HG03066 (cell line): ENCODE results near the gene FAM72A.
"Not testable (repeated sequence)": the region's sequence is repeated elsewhere in the genome, so short reads cannot be mapped to it uniquely, and the experiment has no call there.

Experiments
- ATAC-seq: cut with Tn5 transposase; IDR thresholded peaks from one replicate; pipeline ENCODE4 v1.9.1; 2021; ENCODE audit warnings: low read depth; ENCODE audit not compliant: unreplicated experiment

FAM72A gene

GRCh38 chr1:206202789-206203363 lies at the start of gene FAM72A:
Gene FAM72A (minus strand): TSS chr1:206202839. CDS start chr1:206202025, 814 bp downstream.
- ATAC-seq, result peak; percentile 87

GRCh38 chr1:206250953-206251681 lies 48.5 kb upstream of the FAM72A start:
- ATAC-seq, result not testable (repeated sequence)

DNA sequence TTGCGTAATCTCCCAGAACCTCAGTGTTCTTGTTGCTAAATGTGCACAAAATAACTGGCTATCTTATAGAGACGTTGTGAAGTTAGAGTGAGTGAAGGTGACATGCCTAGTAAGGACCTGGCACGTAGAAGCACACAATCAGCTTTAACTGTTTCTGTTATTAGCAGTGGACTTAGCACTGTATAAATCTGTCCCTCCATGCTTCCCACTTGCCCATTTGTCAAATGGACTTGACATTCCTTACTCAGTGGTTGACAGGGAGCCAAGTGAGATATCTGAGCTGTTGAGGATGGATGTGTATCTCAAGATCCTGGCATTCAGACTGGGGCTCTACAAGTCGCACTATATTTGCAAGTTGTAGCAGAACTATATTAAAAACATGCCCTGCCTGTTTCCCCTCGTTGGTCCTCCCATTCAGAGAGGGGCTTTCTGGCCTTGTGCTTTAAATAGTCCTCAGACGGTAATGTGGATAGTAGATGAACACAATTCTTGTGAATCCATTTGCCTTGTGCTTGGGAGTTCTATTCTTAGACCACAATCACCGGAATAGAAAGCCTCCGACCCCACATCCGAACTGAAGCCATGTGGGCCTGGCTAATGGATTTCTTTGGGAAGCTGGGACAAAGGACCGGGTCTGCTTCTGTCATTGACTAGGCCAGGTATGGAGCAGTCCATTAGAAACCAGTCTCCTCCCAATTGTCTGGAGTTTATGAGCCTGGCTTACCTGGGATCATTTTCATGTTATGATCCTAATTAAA lies 43.7 kb upstream of the FAM72A start:
- ATAC-seq, result not testable (repeated sequence)

GRCh38 chr1:206245479-206245878 lies 42.8 kb upstream of the FAM72A start:
- not testable (repeated sequence) for ATAC-seq

DNA sequence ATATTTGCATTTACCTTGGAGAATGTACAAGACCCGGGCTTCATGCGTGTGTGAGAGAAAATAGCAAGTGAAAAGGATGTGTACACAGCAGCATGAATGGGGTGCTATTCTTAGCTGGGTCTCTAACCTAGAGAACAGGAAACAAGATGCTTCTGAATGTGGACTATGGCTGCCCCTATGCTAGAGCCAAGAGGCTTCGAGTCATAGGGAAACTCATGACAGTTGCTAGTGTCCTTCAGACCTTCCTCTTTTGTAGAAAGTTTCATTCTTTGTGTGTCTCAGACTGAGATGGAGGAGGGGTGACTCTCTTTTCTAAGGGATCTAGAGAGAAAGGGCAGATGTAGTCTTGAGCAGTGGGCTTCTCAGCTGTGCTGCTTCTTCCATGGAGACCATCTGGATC lies 40.7 kb upstream of the FAM72A start:
- ATAC-seq, result peak; percentile 99

DNA sequence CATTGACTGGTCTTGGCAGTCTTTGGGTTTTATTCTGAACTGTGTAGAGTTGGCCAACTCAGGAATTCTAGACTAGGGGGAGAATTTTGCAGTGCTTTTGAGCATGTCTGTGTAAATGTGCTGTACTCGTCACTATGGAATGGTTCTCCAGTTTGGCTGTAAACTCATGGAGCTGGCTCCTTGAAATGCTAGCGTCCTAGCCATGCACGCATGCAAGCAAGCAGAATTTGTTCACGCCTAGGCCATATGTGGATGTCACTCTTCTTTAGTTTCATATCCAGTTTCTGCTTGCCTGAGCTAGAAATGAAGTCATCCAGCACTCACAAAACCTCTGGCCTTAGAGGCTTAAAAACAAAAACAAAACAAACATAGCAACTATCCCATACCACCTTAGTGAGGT lies 37.6 kb upstream of the FAM72A start:
- ATAC-seq, result peak; percentile 50

- ATAC-seq, result not testable (repeated sequence)
Observed at GRCh38 chr1:206235190-206235589, 32.6 kb upstream of the FAM72A start.

DNA sequence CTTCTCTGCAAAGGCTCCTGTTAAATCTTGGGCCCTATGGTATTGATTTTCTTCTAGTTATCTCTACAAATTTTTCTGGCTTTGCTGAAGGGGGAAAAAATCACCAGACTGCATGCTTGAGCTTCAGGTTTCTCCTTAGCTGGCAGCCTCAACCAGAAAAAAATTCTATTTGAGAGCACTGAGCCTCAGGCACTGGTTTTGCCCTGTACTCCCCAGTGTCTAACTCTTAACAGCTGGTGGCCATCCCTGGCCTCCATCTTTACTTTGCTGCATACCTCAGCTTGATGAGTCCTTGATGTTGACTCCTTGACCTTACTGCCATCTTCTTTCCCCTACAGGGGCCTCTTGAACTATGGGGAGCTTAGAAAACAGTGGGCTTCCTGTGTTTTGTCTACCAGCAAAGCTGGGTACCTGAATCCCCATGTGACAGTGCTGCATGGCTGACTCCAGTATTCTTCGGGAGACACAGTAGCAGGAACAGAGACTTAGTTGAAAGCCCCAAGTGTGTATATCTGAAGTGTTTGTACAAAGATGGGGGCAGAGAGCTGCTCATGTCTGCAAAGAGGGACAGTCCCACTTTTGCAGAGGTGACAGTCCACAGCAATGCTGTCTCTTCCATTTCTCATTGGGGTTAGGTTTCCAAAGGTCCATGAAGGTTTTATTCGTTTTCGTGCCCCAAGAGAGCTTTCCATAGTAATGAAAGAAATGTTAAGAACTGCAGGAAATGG lies 31.7 kb upstream of the FAM72A start:
- ATAC-seq, result not testable (repeated sequence)

DNA sequence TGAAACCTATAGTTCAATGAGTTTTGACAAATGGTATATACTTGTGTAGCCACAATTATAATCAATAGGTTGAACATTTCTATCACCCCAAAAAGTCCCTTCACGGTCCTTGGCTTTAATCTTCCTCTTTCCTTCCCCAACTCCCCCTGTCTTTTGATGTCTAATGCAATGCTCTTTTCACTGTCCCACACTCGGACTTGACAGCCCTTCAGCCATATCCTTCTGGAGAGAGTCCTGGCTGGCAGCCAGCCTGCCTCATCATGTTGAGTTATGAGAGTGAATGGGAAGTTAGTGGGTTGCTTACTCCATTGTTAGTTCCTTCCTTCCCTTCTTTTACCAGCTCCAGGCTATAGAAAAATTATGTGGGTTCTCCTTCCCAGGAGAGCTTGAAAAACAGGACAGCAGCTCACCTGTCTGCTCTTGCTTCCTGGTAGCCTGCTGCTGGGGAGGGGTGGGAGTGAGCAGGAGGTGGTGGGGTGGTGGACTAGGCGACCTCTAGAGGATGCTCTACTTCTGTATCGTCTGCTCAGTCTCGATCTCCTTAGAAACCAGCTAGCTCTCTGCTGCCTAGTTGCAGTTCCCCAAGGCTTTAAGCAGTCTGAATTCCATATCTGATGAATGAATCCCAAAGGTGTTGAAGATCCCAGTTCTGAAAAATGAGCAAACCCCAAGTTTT lies 30.5 kb upstream of the FAM72A start:
- ATAC-seq, result peak; percentile 58

DNA sequence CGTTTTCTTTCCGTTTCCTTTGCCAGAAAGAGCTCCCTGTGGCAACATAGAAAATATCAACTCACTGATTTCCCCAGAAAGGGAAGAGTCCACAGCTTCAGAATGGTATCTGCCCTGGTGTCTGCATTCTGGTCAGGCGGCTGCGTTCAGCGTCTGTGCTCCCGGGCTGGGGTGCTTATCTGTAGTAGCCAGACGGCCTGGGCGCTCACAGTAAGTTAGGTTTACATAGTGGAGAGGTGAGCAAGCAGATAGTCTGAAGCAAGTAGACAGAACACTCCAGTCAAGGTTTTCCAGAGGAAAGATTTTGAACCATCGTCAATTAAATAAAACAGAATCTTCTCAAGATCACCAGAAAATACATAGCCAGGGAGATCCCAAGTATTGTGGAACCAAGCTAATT lies 29.4 kb upstream of the FAM72A start:
- ATAC-seq, result not testable (repeated sequence)

- not testable (repeated sequence) for ATAC-seq
Observed at GRCh38 chr1:206229286-206229685, 26.6 kb upstream of the FAM72A start.

- not testable (repeated sequence) for ATAC-seq
Observed at GRCh38 chr1:206226886-206227285, 24.2 kb upstream of the FAM72A start.

DNA sequence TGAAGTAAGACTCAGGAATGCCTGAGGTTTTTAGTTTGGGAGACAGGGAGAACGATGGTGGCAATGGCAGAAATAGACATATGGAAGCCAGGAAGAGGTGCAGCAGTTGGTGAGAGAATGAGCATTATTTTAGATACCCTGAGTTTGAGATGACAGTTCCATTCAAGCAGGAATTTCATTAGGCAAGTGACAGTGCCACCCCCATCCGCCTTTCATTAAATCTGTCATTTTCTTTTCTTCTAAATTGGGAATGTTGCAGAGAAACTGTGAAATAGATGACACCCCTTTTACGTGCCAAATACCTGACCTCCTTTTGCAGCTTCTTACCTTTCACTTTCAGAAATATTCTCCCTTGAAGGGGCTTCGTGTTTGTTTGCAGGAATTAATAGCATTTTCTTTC lies 22.7 kb upstream of the FAM72A start:
- not testable (repeated sequence) for ATAC-seq

DNA sequence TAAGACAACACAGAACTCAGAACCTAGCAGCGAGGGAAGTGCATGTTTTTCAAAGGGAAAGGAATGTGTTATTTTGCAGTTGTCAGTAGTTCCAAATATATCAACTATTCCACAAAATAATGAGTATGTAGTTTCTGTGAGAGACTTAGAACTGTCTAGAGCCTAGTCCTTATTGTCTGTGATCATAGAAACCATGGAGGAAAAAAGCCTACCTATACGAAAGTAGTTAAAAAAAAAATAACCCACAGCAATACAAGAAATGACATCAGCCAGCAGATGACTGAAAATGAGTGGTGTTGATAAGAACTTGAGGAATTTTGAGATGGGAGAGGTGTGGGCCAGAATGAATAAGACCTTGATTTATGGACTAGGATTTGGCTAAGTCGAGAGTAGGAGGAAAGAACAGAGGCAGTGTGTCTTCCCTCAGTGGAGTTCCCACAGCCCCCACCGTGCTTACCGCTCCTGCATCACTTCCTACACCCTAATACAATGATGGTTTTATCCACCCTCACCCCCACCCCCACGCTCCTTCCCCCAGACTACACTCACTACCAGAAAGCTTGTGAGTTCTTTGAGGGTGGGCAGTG lies 21.6 kb upstream of the FAM72A start:
- not testable (repeated sequence) for ATAC-seq

GRCh38 chr1:206221585-206221984 lies 18.9 kb upstream of the FAM72A start:
- ATAC-seq, result not testable (repeated sequence)

DNA sequence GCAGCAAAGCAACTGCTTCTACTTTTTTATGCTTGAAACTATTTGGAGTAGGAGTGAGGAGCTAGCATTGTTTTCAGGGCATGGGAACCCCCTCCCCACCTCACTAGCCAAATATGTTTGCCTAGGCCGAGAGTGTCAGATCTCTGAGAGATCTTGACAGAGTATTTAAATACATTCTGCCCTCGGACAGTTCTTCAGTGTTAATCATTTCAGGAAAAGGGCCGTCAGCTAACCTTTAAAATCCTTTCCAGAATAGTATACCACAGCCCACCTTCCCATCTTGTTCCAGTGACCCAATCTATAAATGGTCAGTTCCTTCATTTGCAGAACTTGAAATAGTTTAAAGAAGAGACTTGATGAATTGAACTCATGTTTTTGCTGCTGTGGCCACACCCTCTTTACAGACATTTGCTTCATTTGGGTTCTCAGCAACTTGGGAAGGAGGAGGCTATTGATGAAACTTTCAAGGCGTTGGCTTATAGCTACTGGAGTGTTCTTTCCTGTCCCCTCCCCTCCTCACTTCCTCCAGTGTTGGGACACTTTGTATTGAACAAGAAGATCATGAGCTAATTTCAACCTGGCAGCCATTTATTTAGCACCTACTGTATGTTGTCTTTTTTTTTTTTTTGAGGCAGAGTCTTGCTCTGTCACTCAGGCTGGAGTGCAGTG lies 17.8 kb upstream of the FAM72A start:
- ATAC-seq, result not testable (repeated sequence)

GRCh38 chr1:206219514-206220331 lies 17.1 kb upstream of the FAM72A start:
- ATAC-seq, result not testable (repeated sequence)

- ATAC-seq, result not testable (repeated sequence)
Observed at GRCh38 chr1:206218765-206219164, 16.1 kb upstream of the FAM72A start.
